Measurements from ENCODE around the gene WDR37.
"Not testable (repeated sequence)": the region's sequence is repeated elsewhere in the genome, so short reads cannot be mapped to it uniquely, and the experiment has no call there.

DNA sequence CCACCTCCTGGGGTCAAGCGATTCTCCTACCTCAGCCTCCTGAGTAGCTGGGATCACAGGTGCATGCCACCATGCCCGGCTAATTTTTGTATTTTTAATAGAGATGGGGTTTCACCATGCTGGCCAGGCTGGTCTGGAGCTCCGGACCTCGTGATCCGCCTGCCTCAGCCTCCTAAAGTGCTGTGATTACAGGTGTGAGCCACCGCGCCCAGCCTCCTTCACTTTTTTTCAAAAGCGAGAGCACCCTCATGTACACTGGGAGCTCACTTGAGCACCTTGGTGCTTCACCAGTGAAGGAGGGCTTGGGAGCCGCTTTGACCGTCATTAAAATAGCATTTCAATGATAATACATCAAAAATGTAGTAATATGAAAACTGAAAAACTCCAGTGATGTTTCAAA lies 102.4 kb downstream of the WDR37 start:
- TF ChIP-seq CTCF (IDR thresholded peaks at IDR 0.05); POLR2A (IDR thresholded peaks at IDR 0.05; ENCODE audit: low read length); CHD4 (IDR thresholded peaks at IDR 0.05; ENCODE audit: borderline replicate concordance); TFCP2L1 (CRISPR knock-in tag; IDR thresholded peaks at IDR 0.05); HMGXB4 (CRISPR knock-in tag; IDR thresholded peaks at IDR 0.05; ENCODE audit: borderline replicate concordance); EP300 (IDR thresholded peaks at IDR 0.05): not testable (repeated sequence)
